IPS-18c (cell line): ENCODE results near the gene KIF27.
A peak's percentile ranks its signal among the peaks of the same experiment; 100 is the strongest.
"Not testable (repeated sequence)": the region's sequence is repeated elsewhere in the genome, so short reads cannot be mapped to it uniquely, and the experiment has no call there.

Source experiments
- H3K4me3 ChIP-seq: 2 replicates; pipeline ENCODE4 v1.7.0; 2013; ENCODE audit warnings: low read depth, mild to moderate bottlenecking, low read length, moderate library complexity; ENCODE audit not compliant: insufficient read depth
- H3K9me3 ChIP-seq: one replicate; pipeline ENCODE4 v1.6.1; 2013; ENCODE audit warnings: mild to moderate bottlenecking, low read length, moderate library complexity; ENCODE audit not compliant: control insufficient read depth, insufficient read depth

KIF27 gene

DNA sequence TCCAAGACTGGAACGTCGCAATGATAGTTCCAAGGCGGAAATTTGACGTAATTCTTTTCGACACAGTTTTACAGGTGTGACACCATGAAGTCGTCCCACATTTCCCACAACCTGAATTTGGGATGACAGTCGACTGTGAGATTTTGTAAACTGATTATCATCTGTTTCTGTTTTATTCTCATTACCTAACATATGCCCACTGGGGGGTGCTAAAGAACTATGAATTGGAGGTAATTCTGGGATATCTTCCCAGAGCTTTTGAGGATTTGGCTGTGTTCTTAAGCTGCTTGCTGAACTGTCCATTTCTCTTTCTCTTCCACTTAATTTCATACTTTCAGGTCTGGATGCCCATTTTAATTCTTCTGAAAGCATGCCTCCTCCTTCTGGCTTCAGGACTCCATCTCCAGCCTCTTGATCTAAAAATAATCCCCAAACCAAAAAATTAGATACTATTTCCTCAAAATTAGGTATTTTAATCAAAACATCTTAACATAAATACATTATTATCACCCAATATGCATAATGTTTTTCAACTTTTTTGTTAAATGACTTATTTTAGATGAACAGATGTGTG, 84.1 kb downstream of the KIF27 start:
- not testable (repeated sequence) for H3K4me3 ChIP-seq, H3K9me3 ChIP-seq

DNA sequence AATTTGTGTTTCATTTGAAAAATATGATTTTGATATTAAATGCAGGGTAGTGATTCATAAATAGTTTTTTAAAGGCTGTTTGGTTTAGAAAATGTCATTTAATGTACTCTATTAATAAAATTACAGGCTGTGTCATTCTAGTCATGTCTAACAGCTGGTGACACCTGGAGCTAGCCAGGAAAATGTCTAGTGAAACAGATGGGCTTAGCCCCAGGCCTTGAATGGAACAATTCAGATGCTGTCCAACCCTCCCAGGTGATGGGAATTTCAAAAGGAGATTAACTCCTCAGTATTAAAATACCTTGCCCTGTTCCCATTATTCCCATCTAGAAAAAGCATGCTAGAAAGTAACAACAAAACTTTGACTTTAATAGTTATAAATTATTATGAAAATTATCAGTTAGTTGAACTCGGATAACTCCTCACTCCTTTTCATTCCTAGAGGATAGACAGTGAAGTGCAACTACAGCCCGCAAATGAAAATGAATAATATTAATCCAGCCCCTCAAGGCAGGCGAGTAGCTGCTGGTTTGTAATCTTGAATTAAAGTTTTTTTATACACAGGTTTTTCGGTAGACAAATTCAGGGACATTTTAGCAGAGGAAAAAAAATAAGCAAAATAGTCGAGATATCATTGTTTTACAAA, 90.7 kb downstream of the KIF27 start:
- not testable (repeated sequence) for H3K4me3 ChIP-seq, H3K9me3 ChIP-seq

DNA sequence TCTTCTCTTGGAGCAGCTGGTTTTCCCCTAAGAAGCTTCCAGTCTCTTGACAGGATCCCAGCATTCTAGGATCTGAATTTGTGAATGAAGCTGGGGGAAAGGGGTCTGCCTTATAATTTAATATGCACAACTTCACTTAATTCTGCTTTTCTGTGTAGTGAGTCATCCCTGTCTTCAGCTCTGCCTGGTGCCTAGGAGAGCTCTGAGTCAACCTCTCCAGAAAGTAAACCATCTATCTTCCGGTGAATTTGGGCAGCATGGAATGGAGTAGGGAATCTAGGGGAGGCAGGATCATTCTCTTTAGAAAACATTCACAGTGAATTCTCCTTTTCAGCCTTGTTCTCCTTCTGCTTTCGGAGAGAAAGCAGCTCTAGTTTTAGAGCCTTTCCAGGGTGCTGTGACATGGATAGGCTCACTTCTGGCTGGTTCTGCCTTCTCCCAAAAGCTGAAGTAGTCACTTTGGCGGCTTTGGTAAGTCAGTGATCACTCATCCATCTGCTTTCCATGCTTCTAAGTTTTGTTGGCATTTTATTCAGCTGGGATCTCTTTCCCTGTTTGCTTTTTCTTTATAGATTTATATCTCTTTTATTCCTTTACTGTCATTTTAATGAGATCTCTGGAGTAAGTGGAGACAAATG, 96.1 kb downstream of the KIF27 start:
- H3K9me3 ChIP-seq, H3K4me3 ChIP-seq: not testable (repeated sequence)

DNA sequence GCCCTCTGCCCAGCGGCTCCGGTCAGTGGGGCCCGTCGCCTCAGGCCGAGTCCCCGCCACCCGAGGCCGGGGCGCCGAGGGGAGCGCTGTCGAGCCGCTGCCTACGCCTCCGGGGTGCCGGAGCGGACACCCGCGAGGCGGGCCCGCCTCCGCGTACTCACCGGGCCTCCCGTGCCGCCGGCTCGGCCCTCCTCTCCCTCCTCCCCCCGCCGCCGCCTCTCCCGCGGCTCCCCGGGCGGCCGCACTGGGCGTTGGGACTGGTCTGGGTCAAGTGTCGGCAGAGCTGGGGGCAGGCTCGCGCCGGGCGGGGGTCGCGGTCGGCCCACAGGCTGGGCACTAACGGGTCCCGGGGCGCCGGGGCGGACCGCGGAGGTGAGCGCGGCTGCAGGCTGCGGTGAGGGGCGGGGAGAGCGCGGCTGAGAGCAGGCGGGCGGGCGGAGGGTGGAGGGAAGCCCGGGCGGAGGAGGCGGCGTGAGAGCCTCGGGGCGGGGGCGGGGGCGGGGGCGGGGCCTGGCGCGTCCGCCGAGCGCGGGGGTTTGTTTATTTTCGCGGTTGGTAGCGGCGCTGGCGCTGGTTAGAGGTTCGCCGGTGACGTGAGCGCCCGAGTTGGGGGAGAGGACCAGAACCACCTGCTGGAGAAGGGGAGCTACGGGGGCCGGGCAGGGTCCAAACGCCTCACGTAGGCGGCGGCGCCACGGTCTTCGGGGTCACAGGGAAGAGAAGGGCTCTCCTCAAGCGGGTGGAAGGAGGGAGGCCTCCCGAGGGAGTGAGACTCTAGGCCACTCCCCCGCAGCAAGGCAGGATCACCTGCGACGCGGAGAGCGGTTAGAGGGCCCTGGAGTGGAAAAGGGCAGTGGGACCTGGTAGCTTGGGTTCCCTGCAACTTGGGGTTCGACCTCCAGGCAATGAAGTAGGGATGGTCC, 103.6 kb downstream of the KIF27 start, which contains the start of gene GKAP1:
Gene GKAP1 (minus strand): TSS at position 414 of the 923 bp plus-strand sequence. CDS start 11,252 bp downstream, outside the sequence.
- H3K9me3 ChIP-seq, result not testable (repeated sequence)
- H3K4me3 ChIP-seq, result peak within 1 kb of the TSS; percentile 63

DNA sequence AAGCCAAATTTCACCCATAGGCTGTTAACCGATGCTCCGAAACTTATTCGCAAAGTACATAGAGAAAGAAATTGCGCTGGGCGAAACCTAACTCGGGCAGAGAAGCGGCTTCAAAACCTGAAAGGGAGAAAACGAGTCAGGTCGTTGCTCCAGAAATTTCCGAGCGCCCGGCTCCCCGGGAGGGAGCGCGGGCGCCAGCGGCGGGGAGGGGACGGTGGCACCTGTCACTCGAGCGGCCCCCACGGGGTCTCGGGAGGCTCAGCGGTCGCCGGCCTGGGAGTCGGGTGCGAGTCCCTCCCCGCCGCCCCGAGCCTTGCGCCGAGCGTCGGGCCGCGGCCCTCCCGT, 104.2 kb downstream of the KIF27 start:
- H3K9me3 ChIP-seq, result not testable (repeated sequence)
- peak overlapping the region; percentile 63 for H3K4me3 ChIP-seq

DNA sequence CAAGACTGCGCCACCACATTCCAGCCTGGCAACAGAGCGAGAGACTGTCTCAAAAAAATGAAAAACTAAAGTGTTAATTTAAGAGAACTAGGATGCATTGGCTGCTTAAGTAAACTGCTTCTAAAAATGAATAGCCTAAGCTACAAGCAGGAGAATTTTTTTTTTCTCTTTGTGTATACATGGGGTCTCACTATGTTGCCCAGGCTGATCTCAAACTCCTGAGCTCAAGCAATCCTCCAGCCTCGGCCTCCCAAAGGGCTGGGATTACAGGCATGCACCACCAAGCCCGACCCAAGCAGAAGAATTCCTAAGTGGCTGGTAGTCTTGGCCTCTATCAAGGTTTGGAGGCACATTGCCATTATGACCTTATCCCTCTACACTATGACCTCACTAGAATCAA, 106.1 kb downstream of the KIF27 start:
- H3K9me3 ChIP-seq, H3K4me3 ChIP-seq: not testable (repeated sequence)

DNA sequence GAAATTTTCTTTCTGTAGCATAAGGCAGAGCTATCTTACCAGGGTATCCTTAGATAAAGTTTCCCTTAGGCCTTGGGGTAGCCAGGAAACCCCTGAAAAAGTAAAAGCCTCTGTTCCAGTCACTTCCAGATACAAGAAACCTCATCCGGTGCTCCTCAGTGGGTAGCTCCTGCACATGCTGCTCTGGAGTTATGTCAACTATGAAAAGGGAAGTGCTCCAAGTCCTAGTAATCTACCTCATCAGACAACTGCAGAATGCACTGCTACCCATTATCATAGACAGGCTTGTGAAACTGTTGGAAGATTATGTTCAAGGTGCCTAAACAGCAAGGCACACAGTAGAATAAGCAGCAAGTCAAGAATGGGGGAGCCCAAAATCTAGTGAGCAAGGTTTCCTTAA, 112.0 kb downstream of the KIF27 start:
- not testable (repeated sequence) for H3K9me3 ChIP-seq, H3K4me3 ChIP-seq

DNA sequence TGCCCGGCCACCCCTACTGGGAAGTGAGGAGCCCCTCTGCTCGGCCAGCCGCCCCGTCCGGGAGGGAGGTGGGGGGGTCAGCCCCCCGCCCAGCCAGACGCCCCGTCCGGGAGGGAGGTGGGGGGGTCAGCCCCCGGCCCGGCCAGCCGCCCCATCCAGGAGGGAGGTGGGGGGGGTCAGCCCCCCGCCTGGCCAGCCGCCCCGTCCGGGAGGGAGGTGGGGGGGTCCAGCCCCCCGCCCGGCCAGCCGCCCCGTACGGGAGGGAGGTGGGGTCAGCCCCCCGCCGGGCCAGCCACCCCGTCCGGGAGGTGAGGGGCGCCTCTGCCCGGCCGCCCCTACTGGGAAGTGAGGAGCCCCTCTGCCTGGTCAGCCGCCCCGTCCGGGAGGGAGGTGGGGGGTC, 116.8 kb downstream of the KIF27 start:
- H3K9me3 ChIP-seq, H3K4me3 ChIP-seq: not testable (repeated sequence)

DNA sequence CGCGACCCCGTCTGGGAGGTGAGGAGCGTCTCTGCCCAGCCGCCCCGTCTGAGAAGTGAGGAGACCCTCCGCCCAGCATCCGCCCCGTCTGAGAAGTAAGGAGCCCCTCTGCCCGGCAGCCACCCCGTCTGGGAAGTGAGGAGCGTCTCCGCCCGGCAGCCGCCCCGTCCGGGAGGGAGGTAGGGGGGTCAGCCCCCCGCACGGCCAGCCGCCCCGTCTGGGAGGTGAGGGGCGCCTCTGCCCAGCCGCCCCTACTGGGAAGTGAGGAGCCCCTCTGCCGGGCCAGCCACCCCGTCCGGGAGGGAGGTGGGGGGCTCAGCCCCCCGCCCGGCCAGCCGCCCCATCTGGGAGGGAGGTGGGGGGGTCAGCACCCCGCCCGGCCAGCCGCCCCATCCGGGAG, 117.3 kb downstream of the KIF27 start:
- not testable (repeated sequence) for H3K4me3 ChIP-seq, H3K9me3 ChIP-seq

DNA sequence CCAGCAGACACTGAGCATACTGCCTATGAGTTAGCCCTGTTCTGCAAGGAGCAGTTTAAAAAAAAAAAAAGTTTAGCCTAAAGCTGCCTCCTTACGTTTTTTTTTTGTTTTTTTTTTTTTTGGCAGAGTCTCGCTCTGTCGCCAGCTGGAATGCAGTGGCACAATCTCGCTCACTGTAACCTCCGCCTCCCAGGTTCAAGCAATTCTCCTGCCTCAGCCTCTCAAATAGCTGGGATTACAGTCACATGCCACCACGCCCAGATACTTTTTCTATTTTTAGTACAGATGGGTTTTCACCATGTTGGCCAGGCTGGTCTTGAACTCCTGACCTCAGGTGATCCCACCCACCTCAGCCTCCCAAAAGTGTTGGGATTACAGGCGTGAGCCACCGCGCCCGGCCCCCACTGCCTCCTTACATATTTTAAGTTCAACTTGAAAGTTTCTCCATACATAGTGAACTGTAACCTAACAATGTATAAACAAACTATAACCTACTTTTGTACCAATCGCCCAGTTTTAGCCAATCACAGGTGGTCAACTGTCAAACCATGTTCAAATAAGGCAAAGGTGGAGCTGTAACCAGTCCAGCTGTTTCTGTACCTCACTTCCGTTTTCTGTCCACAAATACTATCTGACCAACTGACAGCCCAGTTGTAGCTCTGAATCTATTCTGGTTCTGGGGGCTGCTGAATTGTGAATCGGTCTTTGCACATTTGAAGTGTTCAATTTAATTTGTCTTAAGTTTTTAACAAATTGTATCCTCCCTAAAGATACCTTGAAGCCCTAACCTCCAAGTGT, 120.8 kb downstream of the KIF27 start:
- Histone ChIP-seq H3K4me3 (no peak overlapping the region), H3K9me3 (peaks cover 2% of the 10 kb centered on the region)

DNA sequence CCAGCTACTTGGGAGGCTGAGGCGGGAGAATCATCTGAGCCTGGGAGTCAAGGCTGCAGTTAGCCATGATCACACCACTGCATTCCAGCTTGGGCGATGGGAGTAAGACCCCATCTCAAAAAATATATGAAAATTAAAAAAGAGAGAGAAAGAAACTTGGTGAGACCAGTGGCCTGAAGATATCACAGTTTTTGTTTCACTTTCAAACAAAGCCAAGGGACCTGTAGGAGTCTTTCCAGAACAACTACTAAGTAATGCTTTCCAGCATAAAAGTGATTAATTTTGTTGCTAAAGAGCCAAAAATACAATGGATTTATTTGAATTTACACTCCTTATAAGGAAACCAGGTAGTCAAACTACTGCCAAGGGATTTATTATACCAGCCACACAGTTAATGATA, 127.2 kb downstream of the KIF27 start:
- Histone ChIP-seq H3K9me3 (peaks cover 2% of the 10 kb centered on the region), H3K4me3 (no peak overlapping the region)

DNA sequence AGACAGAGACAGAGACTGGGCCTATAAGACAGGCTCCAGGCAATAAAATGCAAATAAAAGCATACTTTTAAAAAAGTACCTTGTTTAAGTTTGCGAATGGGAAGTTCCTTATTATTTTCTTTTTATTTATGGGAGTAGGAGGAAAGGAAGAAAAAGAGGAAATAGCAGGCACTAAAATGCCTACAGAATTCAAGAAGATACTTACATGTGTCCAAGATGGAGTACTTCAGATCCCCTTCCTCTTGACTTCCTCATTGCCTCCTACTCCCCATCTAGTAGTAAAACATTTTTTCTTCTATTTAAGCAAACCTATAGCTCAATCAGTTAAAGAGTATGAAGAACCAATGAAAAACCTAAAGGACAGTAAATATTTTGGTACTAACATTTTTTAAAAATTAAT, 128.5 kb downstream of the KIF27 start:
- Histone ChIP-seq H3K9me3 (peaks cover 2% of the 10 kb centered on the region), H3K4me3 (no peak overlapping the region)
